ACC112 (cell line): ENCODE measurements around the gene BNC2.

Experiments
- H2AFZ ChIP-seq: fragments of 200-600 bp; sonication (generic); one replicate; pipeline ENCODE4 v1.6.0; 2017; ENCODE audit warnings: antibody characterized with exemption, low read length; ENCODE audit not compliant: unreplicated experiment
- H3K27ac ChIP-seq: fragments of 200-600 bp; sonication (generic); 2 replicates; pipeline ENCODE4 v1.5.1; 2014; ENCODE audit warnings: low read depth, mild to moderate bottlenecking, antibody characterized with exemption, low read length, moderate library complexity
- H3K27me3 ChIP-seq: fragments of 200-600 bp; sonication (generic); 2 replicates; pipeline ENCODE4 v1.6.1; 2014; ENCODE audit warnings: mild to moderate bottlenecking, antibody characterized with exemption, low read length, moderate library complexity, mixed read lengths; ENCODE audit not compliant: insufficient read depth
- H3K36me3 ChIP-seq: fragments of 200-600 bp; sonication (generic); 2 replicates; pipeline ENCODE4 v1.6.1; 2016; ENCODE audit warnings: mild to moderate bottlenecking, antibody characterized with exemption, low read length, moderate library complexity, mixed read lengths; ENCODE audit not compliant: insufficient read depth
- H3K4me1 ChIP-seq: fragments of 200-600 bp; sonication (generic); one replicate; pipeline ENCODE4 v1.6.1; 2016; ENCODE audit warnings: low read length, mixed read lengths; ENCODE audit not compliant: insufficient read depth, unreplicated experiment, control insufficient read depth
- H3K4me3 ChIP-seq: fragments of 200-600 bp; sonication (generic); 2 replicates; pipeline ENCODE4 v1.5.1; 2014; ENCODE audit warnings: mild to moderate bottlenecking, low read depth, low read length
- H3K79me2 ChIP-seq: fragments of 200-600 bp; sonication (generic); one replicate; pipeline ENCODE4 v1.6.0; 2016; ENCODE audit warnings: low read length; ENCODE audit not compliant: control insufficient read depth, unreplicated experiment, insufficient read depth

Gene BNC2

GRCh38 chr9:16755467-16756160 is 114.9 kb downstream of the BNC2 start:
- no peak overlapping the region for H2AFZ ChIP-seq
- peaks cover 3% of the 10 kb centered on the region for H3K4me1 ChIP-seq
- peaks cover 5% of the 10 kb centered on the region for H3K79me2 ChIP-seq

GRCh38 chr9:16754662-16755061 is 115.8 kb downstream of the BNC2 start:
- Histone ChIP-seq H3K4me3 (no peak overlapping the region), H3K36me3 (no peaks in the 10 kb centered on the region), H3K27me3 (no peaks in the 10 kb centered on the region), H3K27ac (no peak overlapping the region), H2AFZ (no peak overlapping the region), H3K79me2 (peaks cover 9% of the 10 kb centered on the region), H3K4me1 (peaks cover 3% of the 10 kb centered on the region)

More at GRCh38 chr9:16755467-16756160, 114.9 kb downstream of the BNC2 start:
- no peaks in the 10 kb centered on the region for H3K27me3 ChIP-seq
- H3K36me3 ChIP-seq, result no peaks in the 10 kb centered on the region
- H3K4me3 ChIP-seq, result no peak overlapping the region
- no peak overlapping the region for H3K27ac ChIP-seq

GRCh38 chr9:16753256-16753655 is 117.2 kb downstream of the BNC2 start:
- no peak overlapping the region for H2AFZ ChIP-seq
- no peaks in the 10 kb centered on the region for H3K36me3 ChIP-seq
- H3K4me3 ChIP-seq, result no peak overlapping the region
- peaks cover 13% of the 10 kb centered on the region for H3K79me2 ChIP-seq
- no peaks in the 10 kb centered on the region for H3K27me3 ChIP-seq
- no peak overlapping the region for H3K27ac ChIP-seq
- peaks cover 3% of the 10 kb centered on the region for H3K4me1 ChIP-seq

GRCh38 chr9:16752601-16753000 is 117.9 kb downstream of the BNC2 start:
- H3K27ac ChIP-seq, result no peak overlapping the region
- H3K4me3 ChIP-seq, result peak overlapping the region; percentile 70

GRCh38 chr9:16750553-16750952 is 119.9 kb downstream of the BNC2 start:
- Histone ChIP-seq H3K79me2 (peaks cover 13% of the 10 kb centered on the region), H3K27me3 (no peaks in the 10 kb centered on the region)

More at GRCh38 chr9:16752601-16753000, 117.9 kb downstream of the BNC2 start:
- Histone ChIP-seq H3K36me3 (no peaks in the 10 kb centered on the region), H2AFZ (no peak overlapping the region), H3K27me3 (no peaks in the 10 kb centered on the region), H3K79me2 (peaks cover 13% of the 10 kb centered on the region), H3K4me1 (peaks cover 3% of the 10 kb centered on the region)

GRCh38 chr9:16745359-16745758 is 125.1 kb downstream of the BNC2 start:
- H2AFZ ChIP-seq, result no peak overlapping the region
- H3K79me2 ChIP-seq, result peaks cover 13% of the 10 kb centered on the region
- no peaks in the 10 kb centered on the region for H3K36me3 ChIP-seq
- H3K27me3 ChIP-seq, result no peaks in the 10 kb centered on the region
- H3K4me3 ChIP-seq, result no peak overlapping the region
- H3K27ac ChIP-seq, result no peak overlapping the region
- peaks cover 12% of the 10 kb centered on the region for H3K4me1 ChIP-seq

More at GRCh38 chr9:16750553-16750952, 119.9 kb downstream of the BNC2 start:
- H3K36me3 ChIP-seq, result no peaks in the 10 kb centered on the region
- H3K4me1 ChIP-seq, result peaks cover 3% of the 10 kb centered on the region
- no peak overlapping the region for H3K4me3 ChIP-seq
- no peak overlapping the region for H2AFZ ChIP-seq
- no peak overlapping the region for H3K27ac ChIP-seq

- H3K4me1 ChIP-seq, result peaks cover 12% of the 10 kb centered on the region
- no peaks in the 10 kb centered on the region for H3K27me3 ChIP-seq
- no peak overlapping the region for H2AFZ ChIP-seq
- no peaks in the 10 kb centered on the region for H3K36me3 ChIP-seq
- peaks cover 12% of the 10 kb centered on the region for H3K79me2 ChIP-seq
- peak overlapping the region; percentile 18 for H3K27ac ChIP-seq
- peak overlapping the region; percentile 44 for H3K4me3 ChIP-seq
These were observed 126.1 kb downstream of the BNC2 start for GRCh38 chr9:16744394-16744793.

- Histone ChIP-seq H3K4me1 (peaks cover 12% of the 10 kb centered on the region), H2AFZ (no peak overlapping the region), H3K27me3 (no peaks in the 10 kb centered on the region)
These were observed 127.1 kb downstream of the BNC2 start for GRCh38 chr9:16743375-16743774.

GRCh38 chr9:16735001-16735400 is 135.5 kb downstream of the BNC2 start:
- Histone ChIP-seq H3K79me2 (peaks cover 4% of the 10 kb centered on the region), H3K27me3 (no peaks in the 10 kb centered on the region), H3K4me3 (no peak overlapping the region), H3K4me1 (peaks cover 7% of the 10 kb centered on the region), H3K36me3 (peaks cover 4% of the 10 kb centered on the region; the same call in 1 of the 2 replicates), H2AFZ (no peak overlapping the region), H3K27ac (no peak overlapping the region)

More at GRCh38 chr9:16743375-16743774, 127.1 kb downstream of the BNC2 start:
- no peak overlapping the region for H3K4me3 ChIP-seq
- H3K79me2 ChIP-seq, result peaks cover 7% of the 10 kb centered on the region
- H3K27ac ChIP-seq, result no peak overlapping the region
- H3K36me3 ChIP-seq, result peaks cover 4% of the 10 kb centered on the region; the same call in 1 of the 2 replicates

GRCh38 chr9:16732546-16732945 is 137.9 kb downstream of the BNC2 start:
- H3K36me3 ChIP-seq, result no peaks in the 10 kb centered on the region
- H2AFZ ChIP-seq, result no peak overlapping the region
- H3K4me1 ChIP-seq, result peaks cover 24% of the 10 kb centered on the region
- H3K79me2 ChIP-seq, result peaks cover 21% of the 10 kb centered on the region
- H3K27me3 ChIP-seq, result no peaks in the 10 kb centered on the region
- no peak overlapping the region for H3K4me3 ChIP-seq
- H3K27ac ChIP-seq, result no peak overlapping the region

GRCh38 chr9:16730162-16730561 is 140.3 kb downstream of the BNC2 start:
- no peaks in the 10 kb centered on the region for H3K27me3 ChIP-seq
- H3K4me1 ChIP-seq, result peaks cover 33% of the 10 kb centered on the region
- H3K4me3 ChIP-seq, result no peak overlapping the region
- no peak overlapping the region for H2AFZ ChIP-seq
- no peaks in the 10 kb centered on the region for H3K36me3 ChIP-seq
- H3K79me2 ChIP-seq, result peaks cover 38% of the 10 kb centered on the region
- H3K27ac ChIP-seq, result no peak overlapping the region
